D721Med (cell line): ENCODE data around the gene CHCHD3.

Experiments used
- DNase-seq: peaks from one replicate; pipeline ENCODE4 v3.0.0; 2011; ENCODE audit warnings: low spot score; ENCODE audit not compliant: insufficient read length
- FAIRE-seq: peaks from 2 replicates; lab custom pipeline; 2011; peaks lifted over from hg19 to GRCh38; lab: Jason Lieb, UNC
- CTCF ChIP-seq: IDR thresholded peaks from 2 replicates; pipeline ENCODE4 v1.5.1; 2012; ENCODE audit warnings: mild to moderate bottlenecking, control low read depth; ENCODE audit not compliant: insufficient read depth; ENCODE audit errors: missing control alignments

CHCHD3 gene

DNA sequence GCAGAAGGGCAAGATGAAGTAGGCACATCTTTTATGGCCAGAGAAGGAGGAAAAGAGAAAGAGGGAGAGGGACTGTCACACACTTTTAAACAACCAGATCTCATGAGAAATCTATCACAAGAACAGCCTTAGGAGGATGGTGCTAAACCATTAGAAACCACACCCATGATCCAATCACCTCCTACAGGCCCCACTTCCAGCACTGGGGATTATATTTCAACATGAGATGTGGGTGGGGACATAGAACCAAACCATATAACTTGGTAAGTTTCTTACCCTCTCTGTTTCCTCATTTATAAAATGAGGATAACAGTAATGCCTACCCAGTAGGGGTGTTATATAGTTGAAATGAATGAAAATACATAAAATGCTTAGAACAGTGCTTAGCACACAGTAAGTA is 66.0 kb downstream of the CHCHD3 start:
- DNase-seq: no peak
- FAIRE-seq: no peak
- TF ChIP-seq CTCF: no peak

- no peak for TF ChIP-seq CTCF
- no peak for DNase-seq
- FAIRE-seq: no peak
Measured at GRCh38 chr7:133011746-133012145, 70.1 kb downstream of the CHCHD3 start.

DNA sequence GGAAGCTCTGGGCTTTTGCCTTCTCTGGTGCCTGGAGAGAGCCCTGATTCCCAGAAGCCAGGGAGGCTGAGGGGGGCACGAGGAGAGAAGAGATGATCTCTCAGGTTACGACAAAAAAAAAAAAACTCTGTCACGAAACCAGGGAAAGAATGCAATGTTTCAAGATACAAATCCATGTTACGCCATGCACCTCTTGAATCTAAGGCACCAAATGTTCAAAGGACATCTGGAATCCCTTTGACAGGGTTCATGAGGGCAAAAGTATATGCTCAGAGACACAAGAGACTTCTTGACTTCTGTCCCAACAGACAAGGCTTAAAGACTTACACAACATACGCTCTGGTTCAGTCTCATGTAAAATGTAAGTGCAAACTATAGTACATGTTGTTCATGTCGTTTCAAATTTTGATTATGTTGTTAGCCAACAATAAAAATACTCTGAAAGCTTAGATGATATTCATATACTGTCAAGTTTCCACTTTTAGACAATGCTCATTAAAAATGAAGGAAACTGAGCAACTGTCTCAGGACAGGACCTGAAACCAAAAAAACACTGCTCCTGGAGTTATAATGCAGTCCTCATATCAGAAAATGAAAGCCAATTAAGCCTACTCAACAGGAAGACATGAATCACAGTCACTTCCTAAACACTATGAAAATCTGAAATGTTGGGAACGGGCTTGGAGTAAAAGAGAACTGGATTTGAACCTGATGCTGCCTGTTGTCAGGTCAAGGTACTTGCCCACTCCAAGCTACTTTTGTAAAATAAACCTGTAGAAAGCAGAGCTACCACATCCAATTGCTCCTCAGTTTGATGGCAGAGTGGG is 72.3 kb downstream of the CHCHD3 start:
- TF ChIP-seq CTCF: no peak
- DNase-seq (no peak), FAIRE-seq (no peak)

DNA sequence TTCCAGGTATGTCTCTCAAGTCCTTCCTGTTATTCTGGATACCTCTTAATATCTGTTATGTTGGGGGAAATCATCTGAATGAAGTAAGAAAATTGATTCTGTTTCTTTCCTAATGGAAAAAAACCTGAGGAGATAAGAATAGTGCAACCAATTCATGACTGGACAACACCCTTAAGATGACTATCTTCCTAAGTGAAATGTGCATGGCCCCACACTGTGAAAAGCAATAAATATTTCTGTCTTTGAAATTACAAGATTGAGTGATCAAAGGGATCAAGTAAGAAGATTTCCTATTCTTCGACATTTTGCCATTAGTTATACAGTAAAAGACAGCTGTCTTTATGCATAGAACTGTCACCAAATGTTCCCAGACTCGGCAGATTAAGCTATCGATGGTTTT is 73.9 kb downstream of the CHCHD3 start:
- FAIRE-seq: peak; percentile 41
- DNase-seq: no peak
- TF ChIP-seq CTCF: no peak

DNA sequence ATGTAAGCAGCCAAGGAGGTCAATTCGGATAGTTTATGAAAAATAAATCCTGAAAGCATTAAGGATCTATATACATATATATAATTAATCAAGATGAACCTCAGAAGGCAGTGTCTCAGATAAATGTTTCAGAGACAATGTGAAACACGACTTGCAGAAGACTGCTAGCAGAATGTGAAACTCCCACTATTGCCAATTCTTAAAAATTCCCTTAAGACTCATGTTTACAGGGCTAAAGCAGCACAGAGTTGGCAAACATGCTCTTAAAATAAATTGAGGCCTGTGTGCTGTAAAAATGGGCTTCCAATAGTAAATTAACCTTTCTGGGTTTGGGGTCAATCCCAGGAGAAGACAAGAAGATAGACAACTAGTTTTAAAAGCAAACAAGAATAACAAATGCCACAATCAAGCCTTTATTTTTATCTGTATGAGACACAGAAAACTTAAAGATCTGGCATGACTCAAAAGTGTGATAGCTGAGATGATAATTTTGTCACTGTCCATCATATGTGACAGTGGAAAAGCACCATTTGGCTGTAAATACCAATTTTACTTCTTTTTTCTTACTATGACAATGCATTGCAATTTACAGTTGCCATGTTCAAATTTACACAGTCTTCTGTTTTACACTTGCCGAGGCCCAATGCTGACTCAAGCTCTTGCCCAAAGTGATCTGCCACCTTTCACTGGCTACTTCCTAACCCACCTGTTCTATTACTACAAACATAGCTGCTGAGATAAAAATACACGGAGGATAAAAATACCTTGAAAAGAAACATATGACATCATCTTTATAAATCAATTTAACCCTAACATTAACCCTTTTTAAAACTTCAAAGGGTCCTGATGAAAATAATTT is 78.6 kb downstream of the CHCHD3 start:
- DNase-seq: no peak
- no peak for TF ChIP-seq CTCF
- peak; percentile 53 for FAIRE-seq

GRCh38 chr7:133001727-133002126 is 80.2 kb downstream of the CHCHD3 start:
- TF ChIP-seq CTCF: no peak
- DNase-seq (no peak), FAIRE-seq (no peak)
